Naive thymus-derived CD4-positive, alpha-beta T cell (primary cell): ENCODE measurements around the gene LMAN1L. TPM values are rescaled to one million over a fixed set of nuclear protein-coding genes. Genes with fewer than 3 reads are reported as not detected.
"Not testable (repeated sequence)": the region's sequence is repeated elsewhere in the genome, so short reads cannot be mapped to it uniquely, and the experiment has no call there.

Source experiments
- ATAC-seq: fragments of 150-1000 bp; cut with Tn5 transposase; 2 replicates; pipeline ENCODE4 v1.10.0; 2021; ENCODE audit warnings: mild to moderate bottlenecking, moderate library complexity
- CTCF ChIA-PET: fragments of 350-600 bp; sonication (Branson Sonifier 250); formaldehyde crosslinking; loops from one replicate; lab custom pipeline; 2021; ENCODE audit warnings: antibody characterized with exemption; lab: Charles Lee
- POLR2A ChIA-PET: fragments of 350-600 bp; sonication (Branson Sonifier 250); formaldehyde crosslinking; loops from one replicate; lab custom pipeline; 2021; ENCODE audit warnings: antibody characterized with exemption, inconsistent platforms; lab: Charles Lee
- DNase-seq, 9 donors: peaks; one replicate each; pipeline versions ENCODE4 v3.0.0 to v3.0.0-alpha.2; 2020 to 2022; ENCODE audit warnings: mixed read lengths in 1 of 9
- H3K27ac ChIP-seq: one replicate; pipeline ENCODE4 v1.7.0; 2013; ENCODE audit warnings: mild to moderate bottlenecking, low read depth, low read length, moderate library complexity
- H3K27me3 ChIP-seq, 2 donors: one replicate each; pipeline ENCODE4 v1.7.0; 2013; ENCODE audit warnings: low read length in 2 of 2, mild to moderate bottlenecking in 2 of 2, moderate library complexity in 2 of 2; ENCODE audit not compliant: control insufficient read depth in 2 of 2, insufficient read depth in 2 of 2
- H3K36me3 ChIP-seq, 3 experiments: 1 replicate in 2 of 3; 2 replicates in 1 of 3; pipeline ENCODE4 v1.7.0; 2013; ENCODE audit warnings: low read length in 3 of 3, mild to moderate bottlenecking in 3 of 3, moderate library complexity in 1 of 3; ENCODE audit not compliant: insufficient read depth in 3 of 3, control insufficient read depth in 2 of 3
- H3K4me1 ChIP-seq, 2 donors: one replicate each; pipeline ENCODE4 v1.7.0; 2013; ENCODE audit warnings: low read length in 2 of 2, mild to moderate bottlenecking in 2 of 2, moderate library complexity in 1 of 2; ENCODE audit not compliant: control insufficient read depth in 2 of 2, insufficient read depth in 2 of 2
- H3K4me3 ChIP-seq: 2 replicates; pipeline ENCODE4 v1.7.0; 2013; ENCODE audit warnings: mild to moderate bottlenecking, low read length
- H3K9me3 ChIP-seq, 3 experiments: 1 replicate in 2 of 3; 2 replicates in 1 of 3; pipeline ENCODE4 v1.7.0; 2013; ENCODE audit warnings: low read length in 3 of 3; ENCODE audit not compliant: control insufficient read depth in 2 of 3
- H3K27ac Mint-ChIP-seq, 9 donors: one replicate each; pipeline ENCODE4 v1.8.0; 2020 to 2022; ENCODE audit warnings: mixed read lengths in 9 of 9, mild to moderate bottlenecking in 8 of 9, moderate library complexity in 5 of 9, inconsistent platforms in 2 of 9
- H3K27me3 Mint-ChIP-seq, 5 donors: one replicate each; pipeline ENCODE4 v1.8.0; 2021 to 2022; ENCODE audit warnings: mixed read lengths in 5 of 5, mild to moderate bottlenecking in 1 of 5
- H3K36me3 Mint-ChIP-seq, 5 donors: one replicate each; pipeline ENCODE4 v1.8.0; 2020 to 2022; ENCODE audit warnings: mixed read lengths in 5 of 5, mild to moderate bottlenecking in 3 of 5, inconsistent platforms in 1 of 5
- H3K4me1 Mint-ChIP-seq, 7 donors: one replicate each; pipeline ENCODE4 v1.8.0; 2020 to 2022; ENCODE audit warnings: mixed read lengths in 7 of 7, mild to moderate bottlenecking in 3 of 7, inconsistent platforms in 1 of 7
- H3K4me3 Mint-ChIP-seq, 10 donors: one replicate each; pipeline ENCODE4 v1.8.0; 2020 to 2022; ENCODE audit warnings: mild to moderate bottlenecking in 10 of 10, mixed read lengths in 10 of 10, moderate library complexity in 6 of 10, inconsistent platforms in 2 of 10
- H3K9me3 Mint-ChIP-seq, 11 donors: one replicate each; pipeline ENCODE4 v1.8.0; 2020 to 2022; ENCODE audit warnings: mixed read lengths in 11 of 11, mild to moderate bottlenecking in 4 of 11, inconsistent platforms in 1 of 11, moderate library complexity in 1 of 11
- intact Hi-C, 2 donors: fragments of 100-400 bp; cut with micrococcal nuclease; formaldehyde crosslinking; loops; one replicate each; pipeline ENCODE4 v1.15.1; 2023
- polyA plus RNA-seq, 2 donors: library from polyadenylated mRNA; unstranded; fragments of 300-500 nt; fragmentation: Illumina TruSeq; gene quantifications; one replicate each; pipeline ENCODE4 v1.2.3, GENCODE V29; 2021
- total RNA-seq, 6 experiments: library from RNA in 5 of 6; stranded (reverse) in 5 of 6; gene quantifications; 1 replicate in 5 of 6; 2 replicates in 1 of 6; pipeline ENCODE4 v1.2.3 and lab custom pipeline; 2021 to 2026

Gene LMAN1L
- total and polyA plus RNA-seq, 7 experiments from 2014 or later: 0.35 to 2.4 (median 1.3) TPM; not detected in 2

GRCh38 chr15:74783808-74784175 is 28.8 kb upstream of the LMAN1L start:
- Histone ChIP-seq H3K27me3 (no peaks in the 10 kb centered on the region), H3K9me3 (no peaks in the 10 kb centered on the region), H3K4me3 (peak overlapping the region; percentile 91), H3K36me3 (peaks cover 0 to 9% (median 0%) of the 10 kb centered on the region in 3 experiments), H3K27ac (peak overlapping the region; percentile 92), H3K4me1 (peaks cover 57 to 61% of the 10 kb centered on the region in 2 donors)
- ChIA-PET CTCF (interaction anchor here (0.6 to 18.2 kb wide), 7 partner anchors 13 to 176 kb away, joined by 3 to 1110 read pairs (median 3); no protein-coding TSS in a partner anchor), POLR2A (interaction anchor here (0.6 to 28.9 kb wide), 7 partner anchors 4 to 168 kb away, joined by 3 to 1077 read pairs (median 6); partner anchors contain the start of genes CLK3, CSK, FAM219B and ULK3)
- Mint-ChIP-seq H3K4me1 (peaks cover 55 to 72% (median 67%) of the 10 kb centered on the region in 7 donors), H3K9me3 (peaks cover 0 to 2% (median 0%) of the 10 kb centered on the region in 11 donors), H3K36me3 (peaks cover 0 to 62% (median 4%) of the 10 kb centered on the region in 5 donors), H3K27me3 (no peaks in the 10 kb centered on the region), H3K27ac (peak overlapping the region; percentile 87 to 98 (median 92)), H3K4me3 (peak overlapping the region; percentile 87 to 97 (median 93))
- no peak for DNase-seq
- no peak for ATAC-seq
- intact Hi-C loops: loop anchor here (2.0 to 10.0 kb wide), 7 partner anchors 169 to 861 kb away; partner anchors contain the start of genes ARID3B (in 1 of the 2), C15orf39 (in 1 of the 2), CLK3 (in 1 of the 2) and IMP3 (in 1 of the 2)

- Mint-ChIP-seq H3K4me1 (peaks cover 51 to 72% (median 66%) of the 10 kb centered on the region in 7 donors), H3K9me3 (peaks cover 0 to 2% (median 0%) of the 10 kb centered on the region in 11 donors), H3K27ac (peak overlapping the region; percentile 95 to 99 (median 98)), H3K36me3 (peaks cover 0 to 64% (median 4%) of the 10 kb centered on the region in 5 donors), H3K27me3 (no peaks in the 10 kb centered on the region), H3K4me3 (peak overlapping the region; percentile 87 to 97 (median 93))
- ATAC-seq (no peak), DNase-seq (peak in 1 of 9 donors; percentile 31)
- H3K36me3 ChIP-seq: peaks cover 0 to 9% (median 0%) of the 10 kb centered on the region in 3 experiments
- H3K4me3 ChIP-seq: peak overlapping the region; percentile 85
- H3K9me3 ChIP-seq: no peaks in the 10 kb centered on the region
- H3K27me3 ChIP-seq: no peaks in the 10 kb centered on the region
- H3K27ac ChIP-seq: peak overlapping the region; percentile 92
- ChIA-PET CTCF (interaction anchor here (0.5 to 18.2 kb wide), 3 partner anchors 14 to 133 kb away, joined by 3 to 1110 read pairs (median 101); no protein-coding TSS in a partner anchor), POLR2A (interaction anchor here (0.8 to 28.9 kb wide), 6 partner anchors 5 to 173 kb away, joined by 3 to 1077 read pairs (median 6); partner anchors contain the start of genes CLK3, CSK, RPP25 and ULK3)
- peaks cover 50 to 61% of the 10 kb centered on the region in 2 donors for H3K4me1 ChIP-seq
- intact Hi-C loops: loop anchor here (2.0 to 10.0 kb wide), 12 partner anchors 88 to 860 kb away; partner anchors contain the start of genes ARID3B (in 2 of the 2), C15orf39 (in 2 of the 2), MPI (in 2 of the 2) and CLK3 (in 1 of the 2)
These were observed 28.0 kb upstream of the LMAN1L start for GRCh38 chr15:74784426-74785193.

GRCh38 chr15:74785194-74786032 is 27.2 kb upstream of the LMAN1L start:
- CTCF ChIA-PET: interaction anchor here (0.7 to 26.1 kb wide), 5 partner anchors 9 to 113 kb away, joined by 3 to 1110 read pairs (median 101); partner anchors contain the start of gene CSK
- Mint-ChIP-seq H3K9me3 (peaks cover 0 to 2% (median 0%) of the 10 kb centered on the region in 11 donors), H3K27ac (peak overlapping the region; percentile 95 to 99 (median 98)), H3K36me3 (peaks cover 0 to 67% (median 4%) of the 10 kb centered on the region in 5 donors), H3K4me1 (peaks cover 48 to 71% (median 65%) of the 10 kb centered on the region in 7 donors), H3K4me3 (peak overlapping the region; percentile 87 to 97 (median 93)), H3K27me3 (no peaks in the 10 kb centered on the region)
- POLR2A ChIA-PET: interaction anchor here (1.2 to 28.9 kb wide), 4 partner anchors 6 to 172 kb away, joined by 3 to 1077 read pairs (median 540); partner anchors contain the start of genes CSK and RPP25
- ATAC-seq: no peak
- Histone ChIP-seq H3K36me3 (peaks cover 0 to 9% (median 0%) of the 10 kb centered on the region in 3 experiments), H3K4me3 (peak overlapping the region; percentile 85), H3K27ac (peak overlapping the region; percentile 92), H3K4me1 (peaks cover 50 to 61% of the 10 kb centered on the region in 2 donors), H3K9me3 (no peaks in the 10 kb centered on the region), H3K27me3 (no peaks in the 10 kb centered on the region)
- peak in 4 of 9 donors; percentile 38 to 54 (median 46) for DNase-seq
- intact Hi-C loops: loop anchor here (2.0 to 10.0 kb wide), 11 partner anchors 87 to 859 kb away; partner anchors contain the start of genes C15orf39 (in 2 of the 2), MPI (in 2 of the 2), ARID3B (in 1 of the 2) and CLK3 (in 1 of the 2)

DNA sequence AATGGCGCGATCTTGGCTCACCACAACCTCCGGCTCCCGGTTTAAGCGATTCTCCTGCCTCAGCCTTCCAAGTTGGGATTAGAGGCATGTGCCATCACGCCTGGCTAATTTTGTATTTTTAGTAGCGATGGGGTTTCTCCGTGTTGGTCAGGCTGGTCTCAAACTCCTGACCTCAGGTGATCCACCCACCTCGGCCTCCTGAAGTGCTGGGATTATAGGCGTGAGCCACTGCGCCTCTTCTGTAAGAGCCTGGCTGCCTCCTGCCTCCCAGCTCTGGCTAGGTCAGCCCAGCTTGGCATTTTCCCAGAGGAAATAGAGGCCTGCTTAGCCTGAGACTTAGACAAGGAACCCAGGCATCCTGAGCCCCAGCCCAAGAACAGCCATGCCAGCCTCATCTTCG is 26.6 kb upstream of the LMAN1L start:
- not testable (repeated sequence) for H3K27me3 Mint-ChIP-seq, ATAC-seq, H3K9me3 Mint-ChIP-seq, H3K36me3 ChIP-seq, DNase-seq, H3K9me3 ChIP-seq, H3K27me3 ChIP-seq
- peaks cover 52 to 62% of the 10 kb centered on the region in 2 donors for H3K4me1 ChIP-seq
- intact Hi-C loops: loop anchor here (5.0 to 10.0 kb wide), 10 partner anchors 86 to 859 kb away; partner anchors contain the start of genes C15orf39 (in 2 of the 2), MPI (in 2 of the 2), ARID3B (in 1 of the 2) and CLK3 (in 1 of the 2)
- peak overlapping the region; percentile 95 to 99 (median 98) for H3K27ac Mint-ChIP-seq
- H3K4me3 ChIP-seq: peak overlapping the region; percentile 85
- peak overlapping the region; percentile 92 for H3K27ac ChIP-seq
- peaks cover 48 to 71% (median 66%) of the 10 kb centered on the region in 7 donors for H3K4me1 Mint-ChIP-seq
- ChIA-PET POLR2A (interaction anchor here (2.6 to 28.9 kb wide), 3 partner anchors 6 to 172 kb away, joined by 19 to 1077 read pairs (median 1077); partner anchors contain the start of genes CLK3 and CSK), CTCF (interaction anchor here (0.7 to 26.1 kb wide), 4 partner anchors 9 to 113 kb away, joined by 3 to 1110 read pairs (median 25); partner anchors contain the start of gene CSK)
- H3K36me3 Mint-ChIP-seq: peaks cover 0 to 66% (median 4%) of the 10 kb centered on the region in 5 donors
- peak overlapping the region; percentile 87 to 97 (median 93) for H3K4me3 Mint-ChIP-seq

GRCh38 chr15:74786551-74787165 is 26.0 kb upstream of the LMAN1L start:
- Histone ChIP-seq H3K27ac (peak overlapping the region; percentile 92), H3K27me3 (no peaks in the 10 kb centered on the region), H3K4me3 (peak overlapping the region; percentile 85), H3K36me3 (peaks cover 0 to 9% (median 0%) of the 10 kb centered on the region in 3 experiments), H3K4me1 (peaks cover 58 to 64% of the 10 kb centered on the region in 2 donors), H3K9me3 (no peaks in the 10 kb centered on the region)
- intact Hi-C loops: loop anchor here (1.0 to 10.0 kb wide), 13 partner anchors 9 to 858 kb away; partner anchors contain the start of genes C15orf39 (in 2 of the 2), MPI (in 2 of the 2), ARID3B (in 1 of the 2) and CLK3 (in 1 of the 2)
- Mint-ChIP-seq H3K9me3 (peaks cover 0 to 2% (median 0%) of the 10 kb centered on the region in 11 donors), H3K4me1 (peaks cover 49 to 71% (median 67%) of the 10 kb centered on the region in 7 donors), H3K27ac (peak overlapping the region; percentile 95 to 99 (median 98)), H3K27me3 (no peaks in the 10 kb centered on the region), H3K36me3 (peaks cover 0 to 69% (median 4%) of the 10 kb centered on the region in 5 donors), H3K4me3 (peak overlapping the region; percentile 87 to 97 (median 93))
- CTCF ChIA-PET: interaction anchor here (0.7 to 26.1 kb wide), 11 partner anchors 9 to 418 kb away, joined by 3 to 1110 read pairs (median 4); partner anchors contain the start of genes CSK and ULK3
- POLR2A ChIA-PET: interaction anchor here (0.8 to 28.9 kb wide), 5 partner anchors 7 to 172 kb away, joined by 3 to 1077 read pairs (median 19); partner anchors contain the start of genes CLK3, CSK, FAM219B and ULK3
- DNase-seq (no peak), ATAC-seq (no peak)
